Endodermal cell (in vitro differentiated cells): ENCODE measurements around the gene LDLRAD4. TPM values are rescaled to one million over a fixed set of nuclear protein-coding genes. Genes with fewer than 3 reads are reported as not detected.

Source experiments
- DNase-seq: peaks from one replicate; pipeline ENCODE4 v3.0.0-alpha.2; 2017
- H3K27ac ChIP-seq: 2 replicates; pipeline ENCODE4 v1.5.1; 2013; ENCODE audit warnings: mild to moderate bottlenecking, low read depth, low read length, moderate library complexity
- H3K27me3 ChIP-seq: 2 replicates; pipeline ENCODE4 v1.6.1; 2013; ENCODE audit warnings: mild to moderate bottlenecking, low read length, moderate library complexity; ENCODE audit not compliant: insufficient read depth, control insufficient read depth, poor library complexity, severe bottlenecking
- H3K36me3 ChIP-seq: 2 replicates; pipeline ENCODE4 v1.7.0; 2013; ENCODE audit warnings: mild to moderate bottlenecking, low read length, moderate library complexity; ENCODE audit not compliant: control insufficient read depth, insufficient read depth
- H3K4me1 ChIP-seq: one replicate; pipeline ENCODE4 v1.7.0; 2013; ENCODE audit warnings: low read length; ENCODE audit not compliant: control insufficient read depth, insufficient read depth
- H3K4me3 ChIP-seq: 2 replicates; pipeline ENCODE4 v1.5.1; 2013; ENCODE audit warnings: mild to moderate bottlenecking, low read length, moderate library complexity
- H3K9ac ChIP-seq: 2 replicates; pipeline ENCODE4 v1.6.1; 2013; ENCODE audit warnings: mild to moderate bottlenecking, low read length, moderate library complexity; ENCODE audit not compliant: poor library complexity, severe bottlenecking; ENCODE audit errors: extremely low read depth
- H3K9me3 ChIP-seq: 2 replicates; pipeline ENCODE4 v1.6.1; 2013; ENCODE audit warnings: mild to moderate bottlenecking, low read length, moderate library complexity; ENCODE audit not compliant: control insufficient read depth
- H3K27ac Mint-ChIP-seq: 2 replicates; pipeline ENCODE4 v1.8.0; 2020; ENCODE audit warnings: mixed read lengths
- H3K27me3 Mint-ChIP-seq: 2 replicates; pipeline ENCODE4 v1.8.0; 2021; ENCODE audit warnings: mild to moderate bottlenecking, mixed read lengths; ENCODE audit not compliant: insufficient read depth
- H3K36me3 Mint-ChIP-seq: 2 replicates; pipeline ENCODE4 v1.8.0; 2020; ENCODE audit warnings: low read depth, mixed read lengths
- H3K4me1 Mint-ChIP-seq: 2 replicates; pipeline ENCODE4 v1.8.0; 2020; ENCODE audit warnings: mixed read lengths
- H3K4me3 Mint-ChIP-seq: 2 replicates; pipeline ENCODE4 v1.8.0; 2020; ENCODE audit warnings: mild to moderate bottlenecking, moderate library complexity, mixed read lengths
- H3K9me3 Mint-ChIP-seq: 2 replicates; pipeline ENCODE4 v1.8.0; 2020; ENCODE audit warnings: mild to moderate bottlenecking, mixed read lengths
- CTCF ChIP-seq: fragments of 200-600 bp; sonication (generic); conservative IDR thresholded peaks from 2 replicates; pipeline ENCODE4 v1.5.0; 2021; ENCODE audit warnings: antibody characterized with exemption, mild to moderate bottlenecking
- WGBS, 2 experiments: methylation state at CpG; one replicate each; pipeline versions ENCODE4 v1.1.5 to v1.1.7; 2013; ENCODE audit warnings: missing lambda C conversion rate in 2 of 2, mixed read lengths in 1 of 2; ENCODE audit not compliant: insufficient coverage in 1 of 2, insufficient read length in 1 of 2; 5-methylcytosine and 5-hydroxymethylcytosine counted together
- total RNA-seq, 2 donors: library from RNA; stranded (reverse); fragmentation: NEBNext Ultra II Directional in 1 of 2; extraction: Animal tissue kit (Norgen Biotek cat#: 25700) in 1 of 2; gene quantifications; 2 replicates in 1 of 2; 3 replicates in 1 of 2; pipeline ENCODE4 v1.2.1, GENCODE V29; 2021

Gene LDLRAD4
- total RNA-seq, 2 donors from 2014 or later: 14.9 to 15.1 TPM

GRCh38 chr18:13618760-13619438 is 400.3 kb downstream of the LDLRAD4 start:
- no peaks in the 10 kb centered on the region for H3K4me1 ChIP-seq
- TF ChIP-seq CTCF: no peak
- Mint-ChIP-seq H3K27me3 (no peaks in the 10 kb centered on the region), H3K27ac (no peak overlapping the region), H3K36me3 (no peaks in the 10 kb centered on the region), H3K4me1 (no peaks in the 10 kb centered on the region), H3K9me3 (no peaks in the 10 kb centered on the region), H3K4me3 (no peak overlapping the region)
- H3K27me3 ChIP-seq: no peaks in the 10 kb centered on the region
- no peaks in the 10 kb centered on the region for H3K9me3 ChIP-seq
- no peak for DNase-seq
- H3K27ac ChIP-seq: peak overlapping the region; percentile 4
- no peak overlapping the region for H3K9ac ChIP-seq
- no peak overlapping the region for H3K4me3 ChIP-seq
- H3K36me3 ChIP-seq: no peaks in the 10 kb centered on the region
- WGBS, 2 experiments: 90 to 93% methylated on average over 8 to 13 of the region's 13 CpGs

- Histone ChIP-seq H3K9ac (no peak overlapping the region), H3K27ac (no peak overlapping the region), H3K4me3 (no peak overlapping the region), H3K4me1 (no peaks in the 10 kb centered on the region), H3K9me3 (no peaks in the 10 kb centered on the region), H3K36me3 (no peaks in the 10 kb centered on the region), H3K27me3 (no peaks in the 10 kb centered on the region)
- no peaks in the 10 kb centered on the region for H3K9me3 Mint-ChIP-seq
- H3K27me3 Mint-ChIP-seq: no peaks in the 10 kb centered on the region
- H3K36me3 Mint-ChIP-seq: no peaks in the 10 kb centered on the region
- no peak overlapping the region for H3K27ac Mint-ChIP-seq
- H3K4me1 Mint-ChIP-seq: no peaks in the 10 kb centered on the region
- H3K4me3 Mint-ChIP-seq: no peak overlapping the region
- TF ChIP-seq CTCF: no peak
- 91 to 94% methylated on average over 9 to 18 of the region's 20 CpGs for WGBS, 2 experiments
- DNase-seq: peak; percentile 46
Observed at GRCh38 chr18:13619505-13620205, 401.1 kb downstream of the LDLRAD4 start.

DNA sequence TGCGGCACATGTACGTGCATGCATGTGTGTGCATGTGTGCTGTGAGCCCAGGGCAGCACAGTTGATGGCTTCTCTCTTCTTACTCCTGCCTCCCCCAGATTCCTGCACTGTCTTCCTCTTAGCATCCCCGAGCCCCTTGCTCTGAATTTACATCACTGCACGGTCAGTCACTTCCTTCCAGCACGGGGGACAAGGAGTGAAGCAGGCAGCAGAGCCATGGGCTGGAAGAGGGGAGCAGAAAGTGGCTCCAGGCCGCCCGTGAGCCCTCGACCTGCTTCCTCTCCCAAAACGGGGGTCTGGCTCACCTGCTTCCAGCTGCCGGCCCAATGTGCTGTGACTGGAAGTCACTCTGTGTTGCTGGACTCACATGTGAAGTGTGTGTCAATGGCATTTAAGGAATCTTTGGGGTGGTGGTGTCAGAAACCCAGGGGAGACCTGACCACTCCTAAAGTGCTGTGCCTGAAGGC is 401.7 kb downstream of the LDLRAD4 start:
- TF ChIP-seq CTCF: no peak
- Mint-ChIP-seq H3K36me3 (no peaks in the 10 kb centered on the region), H3K9me3 (no peaks in the 10 kb centered on the region), H3K4me3 (no peak overlapping the region), H3K27ac (no peak overlapping the region), H3K4me1 (no peaks in the 10 kb centered on the region), H3K27me3 (no peaks in the 10 kb centered on the region)
- 94 to 97% methylated on average over 7 to 10 of the region's 10 CpGs for WGBS, 2 experiments
- no peaks in the 10 kb centered on the region for H3K9me3 ChIP-seq
- H3K9ac ChIP-seq: no peak overlapping the region
- H3K27ac ChIP-seq: no peak overlapping the region
- no peak for DNase-seq
- no peak overlapping the region for H3K4me3 ChIP-seq
- H3K36me3 ChIP-seq: no peaks in the 10 kb centered on the region
- no peaks in the 10 kb centered on the region for H3K27me3 ChIP-seq
- H3K4me1 ChIP-seq: no peaks in the 10 kb centered on the region
